Stimulated activated CD8-positive, alpha-beta memory T cell treated with anti-CD3 and anti-CD28 coated beads, Interleukin-15, amount 100 ng/mL, for 4 hours (primary cell): Measurements from ENCODE around the gene TNFRSF19.
"Not testable (repeated sequence)": the region's sequence is repeated elsewhere in the genome, so short reads cannot be mapped to it uniquely, and the experiment has no call there.

Source experiments
- DNase-seq, 2 donors: peaks; one replicate each; pipeline ENCODE4 v3.0.0-alpha.2; 2020; ENCODE audit warnings: low read depth in 2 of 2

TNFRSF19 gene

DNA sequence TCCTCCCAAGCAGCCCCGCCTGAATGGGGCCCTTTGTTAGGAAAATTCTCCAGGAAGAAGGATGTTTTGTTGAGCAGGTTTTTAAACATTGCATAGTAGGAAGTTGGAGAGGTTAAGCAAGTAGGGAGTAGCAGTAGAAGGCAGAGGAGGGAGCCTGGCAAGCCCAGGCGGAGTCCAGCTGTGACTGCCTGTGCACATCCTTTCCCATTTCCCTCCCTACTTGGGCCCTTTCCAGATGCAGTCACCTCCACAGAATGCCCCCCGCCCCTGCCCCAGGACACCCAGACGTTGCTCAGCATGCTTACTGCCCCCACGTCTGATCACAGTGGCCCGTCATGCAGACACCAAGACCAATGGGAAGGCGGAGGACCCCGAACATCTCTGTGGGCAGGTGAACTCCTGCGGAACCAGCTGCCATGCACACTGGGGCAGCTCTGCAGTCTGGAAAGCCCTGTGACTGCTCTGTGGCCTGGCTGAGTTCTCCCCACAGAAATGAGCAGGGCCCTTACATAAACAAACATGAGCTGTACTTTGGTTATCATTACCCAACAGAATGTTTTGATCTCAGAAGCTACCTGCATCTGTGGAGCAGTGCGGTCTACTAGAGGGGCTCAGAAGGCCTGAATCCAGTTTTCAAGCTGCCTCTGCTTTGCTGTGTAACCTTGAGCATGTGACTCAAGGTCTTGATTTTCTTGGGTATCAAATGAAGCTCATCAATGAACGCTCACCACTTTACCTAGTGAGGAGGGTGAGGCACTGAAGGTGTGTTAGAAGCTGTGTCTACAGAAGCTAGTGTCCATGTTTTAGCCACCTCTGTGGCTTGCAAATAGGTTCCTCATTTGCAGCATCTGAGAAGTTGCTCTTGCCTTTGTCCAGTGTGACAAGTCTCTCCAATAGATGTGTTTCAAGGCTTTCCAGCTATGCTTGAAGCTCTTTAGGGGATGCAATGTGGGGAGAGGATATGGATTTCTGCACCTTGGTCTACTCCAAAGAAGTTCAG lies 84.2 kb downstream of the TNFRSF19 start:
- DNase-seq, result no peak

DNA sequence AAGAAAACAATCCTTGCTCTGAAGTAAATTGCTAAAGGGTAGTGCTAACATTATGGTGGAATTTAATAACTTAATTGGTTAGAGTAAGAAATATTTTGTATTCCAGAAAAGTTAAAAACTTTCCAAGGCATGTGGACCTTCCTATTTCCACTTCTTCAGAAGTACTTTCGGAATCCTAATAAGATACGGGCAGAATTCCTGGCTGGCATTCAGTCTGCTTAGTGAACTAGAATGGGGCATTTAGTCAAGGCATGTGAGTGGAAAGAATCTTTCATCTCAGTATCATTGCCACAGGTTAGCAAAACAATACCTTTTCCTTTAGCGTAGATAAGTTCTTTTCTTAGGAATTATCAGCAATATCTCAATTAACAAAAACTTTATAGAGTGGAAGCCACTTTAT lies 85.1 kb downstream of the TNFRSF19 start:
- no peak for DNase-seq

DNA sequence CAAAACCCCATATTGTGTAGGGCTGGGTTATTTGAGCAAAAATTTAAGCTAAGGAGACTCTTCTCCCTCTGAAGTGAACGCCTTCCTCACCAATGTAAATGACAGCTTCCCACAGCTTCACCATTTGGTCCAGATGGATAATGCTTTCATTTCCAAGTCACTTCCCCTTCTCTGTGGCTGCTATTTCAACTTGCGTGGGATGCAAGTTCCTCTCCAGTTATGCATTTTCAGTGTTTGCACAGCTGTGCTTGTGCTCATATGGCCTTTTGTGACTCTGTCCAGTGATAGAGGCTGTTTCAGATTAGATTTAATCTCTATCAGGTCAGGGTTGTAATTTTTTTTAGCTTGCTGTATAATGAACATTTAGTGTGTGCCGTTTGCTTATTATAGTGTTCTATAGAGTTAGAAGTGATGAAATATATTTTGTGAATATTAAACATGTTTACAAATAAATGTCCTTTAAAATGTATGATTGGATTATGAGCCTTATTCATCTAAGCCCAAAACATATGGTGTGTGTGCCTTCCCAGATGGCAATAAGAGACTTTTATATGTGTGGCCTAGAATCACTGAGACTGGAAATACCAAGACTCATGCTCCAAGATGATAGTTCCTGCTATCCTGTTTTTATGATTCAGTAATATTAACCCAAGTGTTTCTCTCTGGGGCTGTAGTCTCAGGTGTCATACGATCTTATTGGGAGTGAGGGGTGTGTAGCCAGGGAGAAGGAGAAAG lies 86.6 kb downstream of the TNFRSF19 start:
- no peak for DNase-seq

DNA sequence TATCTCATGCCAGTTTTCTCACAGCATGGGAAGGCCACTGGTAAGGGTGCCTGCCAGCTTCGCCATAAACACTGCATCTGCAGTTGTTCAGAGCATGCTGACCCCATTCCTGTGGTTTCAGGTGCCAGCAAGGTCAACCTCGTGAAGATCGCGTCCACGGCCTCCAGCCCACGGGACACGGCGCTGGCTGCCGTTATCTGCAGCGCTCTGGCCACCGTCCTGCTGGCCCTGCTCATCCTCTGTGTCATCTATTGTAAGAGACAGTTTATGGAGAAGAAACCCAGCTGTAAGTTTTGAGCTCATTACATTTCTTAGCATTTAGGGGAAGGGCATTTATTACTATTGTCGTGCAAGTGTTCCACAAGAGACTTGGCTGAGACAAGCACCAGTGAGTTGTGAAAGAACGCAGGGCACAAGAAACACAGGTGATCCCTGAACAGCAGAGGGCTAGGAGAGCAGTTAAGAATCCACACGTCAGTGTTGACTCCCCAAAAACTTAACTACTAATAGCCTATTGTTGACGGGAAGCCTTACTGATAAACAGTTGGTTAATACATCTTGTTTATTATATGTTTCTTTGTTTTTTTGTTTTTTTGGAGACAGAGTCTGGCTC lies 88.8 kb downstream of the TNFRSF19 start:
- no peak for DNase-seq

DNA sequence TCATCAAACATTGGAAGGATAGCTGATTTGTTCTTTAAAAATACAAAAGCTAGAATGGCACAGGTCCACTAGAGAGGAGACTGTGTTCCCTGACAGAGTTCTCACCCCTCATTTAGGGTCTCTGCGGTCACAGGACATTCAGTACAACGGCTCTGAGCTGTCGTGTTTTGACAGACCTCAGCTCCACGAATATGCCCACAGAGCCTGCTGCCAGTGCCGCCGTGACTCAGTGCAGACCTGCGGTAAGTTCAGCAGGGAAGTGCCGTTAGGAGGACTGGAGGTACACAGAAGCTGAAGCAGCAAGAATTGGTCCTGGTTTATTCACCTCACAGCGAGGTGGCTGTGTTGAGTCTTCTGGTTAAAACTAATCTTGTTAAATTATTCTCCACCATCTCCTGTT lies 90.0 kb downstream of the TNFRSF19 start:
- no peak for DNase-seq

DNA sequence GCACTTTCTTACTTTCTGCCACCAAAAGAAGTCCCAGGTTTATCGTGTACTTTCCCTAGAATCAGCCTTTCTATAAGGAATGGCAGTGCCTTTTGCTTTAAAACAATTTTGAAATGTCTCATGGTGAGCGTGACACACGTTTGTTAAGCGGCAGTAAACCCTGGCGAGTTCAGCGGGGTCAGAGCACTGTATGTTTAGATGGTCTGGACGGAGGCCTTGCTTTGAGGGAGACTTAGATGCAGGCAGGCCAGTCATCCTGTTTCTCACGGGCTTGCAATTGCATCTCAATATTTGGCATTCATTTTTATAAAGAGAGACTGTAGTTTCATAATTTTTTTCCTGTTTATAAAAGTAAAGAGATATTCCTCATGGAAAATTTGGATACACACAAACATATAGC lies 96.4 kb downstream of the TNFRSF19 start:
- no peak for DNase-seq

DNA sequence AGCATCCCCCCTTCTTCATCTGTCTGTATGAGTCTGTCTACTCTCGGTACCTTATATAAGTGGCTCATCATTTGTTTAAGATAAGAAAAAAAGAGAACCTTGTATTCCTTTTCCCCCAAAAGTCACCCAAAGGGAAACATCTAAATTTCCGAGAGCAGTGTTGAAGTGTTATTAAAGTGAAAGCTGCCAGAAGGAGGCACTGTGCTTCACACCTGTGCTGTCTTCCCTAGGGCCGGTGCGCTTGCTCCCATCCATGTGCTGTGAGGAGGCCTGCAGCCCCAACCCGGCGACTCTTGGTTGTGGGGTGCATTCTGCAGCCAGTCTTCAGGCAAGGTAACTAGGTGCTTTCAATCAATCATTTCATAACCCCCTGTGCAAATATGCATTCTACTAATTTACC lies 97.5 kb downstream of the TNFRSF19 start:
- DNase-seq, result no peak

DNA sequence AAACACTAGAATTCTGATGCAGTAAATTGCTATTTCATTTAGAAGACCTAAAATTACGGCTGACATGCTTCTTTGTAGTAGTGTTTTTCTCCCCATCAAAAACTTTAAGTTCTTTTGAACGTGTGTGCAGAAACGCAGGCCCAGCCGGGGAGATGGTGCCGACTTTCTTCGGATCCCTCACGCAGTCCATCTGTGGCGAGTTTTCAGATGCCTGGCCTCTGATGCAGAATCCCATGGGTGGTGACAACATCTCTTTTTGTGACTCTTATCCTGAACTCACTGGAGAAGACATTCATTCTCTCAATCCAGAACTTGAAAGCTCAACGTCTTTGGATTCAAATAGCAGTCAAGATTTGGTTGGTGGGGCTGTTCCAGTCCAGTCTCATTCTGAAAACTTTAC lies 98.3 kb downstream of the TNFRSF19 start:
- no peak for DNase-seq

DNA sequence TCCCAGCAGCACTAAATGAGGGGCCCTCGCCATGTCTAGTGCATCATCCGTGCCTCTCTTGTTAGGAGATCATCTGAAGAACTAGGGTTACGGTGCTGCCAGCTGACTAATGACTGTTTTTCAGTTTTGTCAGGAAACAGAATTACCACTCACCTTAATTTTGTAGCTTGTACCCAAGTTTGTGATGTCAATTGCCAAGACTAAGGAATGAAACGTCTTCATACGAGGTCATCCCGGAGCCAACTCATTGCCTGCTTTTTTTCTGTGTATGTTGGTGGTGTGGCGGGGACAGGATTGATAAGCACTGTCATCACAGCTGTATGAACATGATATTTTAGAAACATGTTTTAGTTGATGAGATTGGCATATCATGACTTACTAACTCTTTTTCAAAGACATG lies 100.6 kb downstream of the TNFRSF19 start:
- DNase-seq, result no peak

DNA sequence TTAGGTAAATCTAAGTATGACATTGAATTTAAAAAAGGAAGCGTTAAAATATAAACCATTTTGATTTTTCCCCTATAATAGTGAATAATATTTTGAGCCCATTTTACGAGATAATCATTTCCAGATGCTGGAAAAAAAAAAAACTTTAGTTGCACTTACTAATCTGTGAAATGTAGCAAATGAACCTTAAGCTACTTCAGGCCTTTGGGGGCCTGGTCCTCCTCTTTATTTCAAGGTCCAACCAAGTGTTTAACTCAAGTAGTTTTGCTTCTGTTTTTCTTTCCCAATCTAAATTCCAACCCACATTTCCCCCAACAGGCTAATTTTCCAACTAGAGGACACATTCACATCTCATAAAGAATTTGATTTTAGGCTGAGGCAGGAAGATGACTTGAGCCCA lies 101.2 kb downstream of the TNFRSF19 start:
- no peak for DNase-seq

DNA sequence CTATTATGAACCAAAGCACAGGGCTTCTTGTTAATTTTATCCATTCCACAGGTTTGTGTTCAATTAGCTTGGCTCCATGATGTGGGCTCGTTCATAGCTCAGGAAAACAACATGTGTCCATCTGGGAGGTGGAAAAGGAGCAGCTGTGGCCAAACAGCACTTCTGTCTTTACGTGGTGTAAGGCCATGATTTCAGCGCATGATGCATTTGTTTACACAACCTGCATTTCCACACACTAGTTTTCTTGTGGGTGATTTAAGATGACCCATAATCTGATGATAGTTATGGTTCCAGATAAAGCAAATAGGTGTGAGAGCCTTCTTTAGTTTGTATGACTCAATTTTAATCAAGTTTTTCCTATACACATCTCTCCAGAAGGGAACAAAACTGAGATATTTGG lies 101.7 kb downstream of the TNFRSF19 start:
- DNase-seq, result no peak

DNA sequence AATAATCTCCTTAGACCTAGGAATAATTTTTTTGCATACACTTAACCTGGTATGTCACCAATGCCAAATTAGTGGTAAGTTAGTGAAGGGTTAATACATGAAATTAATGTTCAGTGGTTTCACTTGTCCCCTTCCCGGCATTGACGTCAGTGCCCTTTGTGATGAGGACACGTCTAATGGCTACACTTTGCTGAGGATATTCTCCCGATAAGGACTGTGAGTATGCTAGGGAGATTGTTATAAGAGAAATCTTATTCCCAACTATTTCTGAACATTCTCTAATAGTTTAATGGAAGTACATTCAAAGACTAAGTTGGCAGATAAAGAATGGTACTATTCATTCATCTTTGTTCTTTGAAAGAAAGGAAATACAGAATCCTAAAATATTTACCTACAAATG lies 102.4 kb downstream of the TNFRSF19 start:
- DNase-seq, result no peak

DNA sequence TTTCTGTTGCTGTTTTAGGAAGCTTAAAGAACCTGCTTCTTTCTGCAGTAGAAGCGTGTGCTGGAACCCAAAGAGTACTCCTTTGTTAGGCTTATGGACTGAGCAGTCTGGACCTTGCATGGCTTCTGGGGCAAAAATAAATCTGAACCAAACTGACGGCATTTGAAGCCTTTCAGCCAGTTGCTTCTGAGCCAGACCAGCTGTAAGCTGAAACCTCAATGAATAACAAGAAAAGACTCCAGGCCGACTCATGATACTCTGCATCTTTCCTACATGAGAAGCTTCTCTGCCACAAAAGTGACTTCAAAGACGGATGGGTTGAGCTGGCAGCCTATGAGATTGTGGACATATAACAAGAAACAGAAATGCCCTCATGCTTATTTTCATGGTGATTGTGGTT lies 103.1 kb downstream of the TNFRSF19 start:
- DNase-seq, result no peak

DNA sequence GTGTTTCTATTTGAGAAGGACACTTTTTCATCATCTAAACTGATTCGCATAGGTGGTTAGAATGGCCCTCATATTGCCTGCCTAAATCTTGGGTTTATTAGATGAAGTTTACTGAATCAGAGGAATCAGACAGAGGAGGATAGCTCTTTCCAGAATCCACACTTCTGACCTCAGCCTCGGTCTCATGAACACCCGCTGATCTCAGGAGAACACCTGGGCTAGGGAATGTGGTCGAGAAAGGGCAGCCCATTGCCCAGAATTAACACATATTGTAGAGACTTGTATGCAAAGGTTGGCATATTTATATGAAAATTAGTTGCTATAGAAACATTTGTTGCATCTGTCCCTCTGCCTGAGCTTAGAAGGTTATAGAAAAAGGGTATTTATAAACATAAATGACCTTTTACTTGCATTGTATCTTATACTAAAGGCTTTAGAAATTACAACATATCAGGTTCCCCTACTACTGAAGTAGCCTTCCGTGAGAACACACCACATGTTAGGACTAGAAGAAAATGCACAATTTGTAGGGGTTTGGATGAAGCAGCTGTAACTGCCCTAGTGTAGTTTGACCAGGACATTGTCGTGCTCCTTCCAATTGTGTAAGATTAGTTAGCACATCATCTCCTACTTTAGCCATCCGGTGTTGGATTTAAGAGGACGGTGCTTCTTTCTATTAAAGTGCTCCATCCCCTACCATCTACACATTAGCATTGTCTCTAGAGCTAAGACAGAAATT lies 103.8 kb downstream of the TNFRSF19 start:
- DNase-seq, result no peak

DNA sequence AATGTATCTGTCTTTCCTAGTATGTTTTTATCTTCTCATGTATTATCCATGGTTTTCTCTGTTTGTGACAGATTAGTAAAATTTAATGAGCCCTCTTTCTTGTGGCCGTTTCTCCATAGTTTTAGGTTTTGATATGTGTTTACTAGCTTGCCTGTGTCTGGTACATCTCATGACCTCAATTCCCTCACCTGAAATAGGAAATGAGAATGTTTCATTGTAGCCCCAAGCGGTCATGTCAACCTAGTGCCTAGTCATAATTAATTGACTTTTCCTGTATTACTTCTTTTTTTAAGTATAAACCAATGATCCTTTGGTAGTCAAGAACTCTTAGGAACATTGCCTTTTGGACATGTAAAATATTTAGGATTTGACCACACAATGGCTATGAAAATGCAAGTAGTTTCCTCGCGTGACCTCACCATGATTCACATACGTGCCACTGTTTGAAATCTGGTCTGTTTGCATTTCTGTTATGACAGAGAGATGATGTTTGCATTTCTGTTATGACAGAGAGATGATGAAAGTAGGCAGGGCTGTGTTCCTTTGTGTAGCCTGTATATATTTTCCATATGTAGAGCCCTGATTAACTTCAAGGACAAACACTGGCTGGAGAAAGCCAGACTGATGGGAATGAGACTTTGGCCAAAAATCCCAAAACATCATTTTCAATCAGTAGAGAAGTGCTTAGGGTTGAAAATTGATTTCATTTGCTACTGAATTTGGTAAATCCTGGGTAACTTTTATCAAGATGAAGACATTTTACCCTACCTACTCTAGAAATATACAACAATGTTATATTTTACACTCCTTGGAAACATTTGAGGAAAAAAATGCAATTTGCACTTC lies 104.8 kb downstream of the TNFRSF19 start:
- no peak for DNase-seq

DNA sequence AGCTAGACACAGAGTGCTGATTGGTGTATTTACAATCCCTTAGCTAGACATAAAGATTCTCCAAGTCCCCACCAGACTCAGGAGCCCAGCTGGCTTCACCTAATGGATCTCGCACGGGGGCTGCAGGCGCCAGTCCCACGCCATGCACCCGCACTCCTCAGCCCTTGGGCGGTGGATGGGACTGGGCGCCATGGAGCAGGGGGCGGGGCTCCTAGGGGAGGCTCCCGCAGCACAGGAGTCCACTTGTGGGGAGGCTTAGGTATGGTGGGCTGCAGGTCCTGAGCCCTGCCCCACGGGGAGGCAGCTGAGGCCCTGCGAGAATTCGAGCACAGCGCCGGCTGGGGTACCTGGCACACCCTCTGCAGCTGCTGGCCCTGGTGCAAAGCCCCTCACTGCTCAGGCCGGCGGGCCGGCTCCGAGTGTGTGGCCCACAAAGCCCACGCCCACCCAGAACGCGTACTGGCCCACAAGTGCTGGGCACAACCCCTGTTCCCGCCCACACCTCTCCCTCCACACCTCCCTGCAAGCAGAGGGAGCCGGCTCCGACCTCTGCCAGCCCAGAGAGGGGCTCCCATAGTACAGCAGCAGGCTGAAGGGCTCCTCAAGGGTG lies 107.6 kb downstream of the TNFRSF19 start:
- not testable (repeated sequence) for DNase-seq

DNA sequence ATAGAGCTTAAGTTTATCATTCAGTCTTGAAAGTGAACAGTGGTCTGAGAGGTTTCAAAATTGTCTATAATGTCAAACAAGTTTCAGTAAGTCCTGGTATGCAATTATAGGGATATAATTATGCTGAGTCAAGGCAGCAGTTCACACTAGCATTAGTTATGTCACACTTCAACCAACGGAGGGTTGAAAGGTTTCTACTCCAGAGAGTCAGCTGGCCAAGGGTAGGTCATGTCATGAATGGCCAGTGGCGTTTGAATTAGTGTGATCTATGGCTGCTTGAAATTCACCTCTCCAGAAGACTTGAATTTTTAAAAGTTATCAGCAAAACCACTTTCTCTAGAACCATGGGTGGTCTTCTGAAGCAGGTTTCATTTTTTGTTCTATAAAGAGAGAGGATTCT lies 108.6 kb downstream of the TNFRSF19 start:
- no peak for DNase-seq

DNA sequence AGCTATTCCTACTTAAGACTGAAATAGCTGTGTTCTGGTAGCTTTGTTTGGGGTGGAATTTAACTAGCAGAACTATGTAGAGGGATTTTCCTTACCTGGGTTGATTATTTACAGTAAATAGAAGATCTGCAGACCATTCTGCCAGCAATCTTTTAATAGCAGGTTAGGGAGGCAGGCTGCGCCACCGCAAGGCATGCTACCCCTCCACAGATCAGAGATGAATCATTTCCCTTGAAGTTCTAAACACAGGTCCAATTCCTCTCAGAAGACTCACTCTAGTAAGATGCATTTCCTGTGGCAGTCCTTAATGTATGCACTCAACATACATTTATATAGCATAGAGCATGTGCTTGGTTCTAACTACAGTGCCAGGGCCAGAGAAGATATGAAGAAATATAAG lies 109.0 kb downstream of the TNFRSF19 start:
- no peak for DNase-seq

DNA sequence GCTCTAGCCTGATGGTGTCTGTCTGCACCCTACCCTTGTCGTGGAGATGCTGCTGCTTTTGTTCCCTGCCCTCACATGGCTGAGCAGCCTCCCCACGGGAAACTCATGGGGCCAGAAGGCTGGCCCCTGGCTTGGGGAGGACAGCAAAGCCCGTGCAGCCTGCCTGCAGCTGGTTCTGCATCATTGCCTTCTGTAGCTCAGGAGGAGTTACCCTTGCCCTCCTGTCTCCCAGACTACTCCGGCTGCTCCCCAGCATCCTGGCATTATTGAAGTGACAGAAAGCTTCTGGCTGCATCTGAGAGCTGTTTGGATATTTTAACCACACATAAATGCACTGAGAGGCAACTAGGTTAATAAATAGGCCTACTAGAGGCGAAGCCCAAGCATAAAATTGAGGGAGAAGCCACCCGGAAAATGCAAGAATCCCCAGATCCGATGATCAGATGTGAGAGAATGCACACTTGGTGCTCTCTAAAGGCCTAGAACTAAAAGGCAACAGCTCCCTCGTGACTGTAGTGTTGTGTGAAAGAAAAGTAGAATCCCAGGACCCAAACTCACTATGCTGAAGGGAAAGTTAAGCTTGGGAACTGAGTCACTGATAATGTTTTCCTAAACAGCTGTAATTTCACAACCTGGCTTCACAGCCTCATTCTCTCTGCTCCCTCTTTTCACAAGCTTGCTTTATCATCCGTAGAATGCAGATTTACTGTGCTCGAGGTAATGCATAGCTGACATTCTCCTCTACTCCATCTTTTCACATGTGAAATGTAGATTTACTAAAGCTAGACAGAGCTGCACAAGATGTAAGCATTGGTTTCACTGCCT lies 110.8 kb downstream of the TNFRSF19 start:
- DNase-seq, result no peak

DNA sequence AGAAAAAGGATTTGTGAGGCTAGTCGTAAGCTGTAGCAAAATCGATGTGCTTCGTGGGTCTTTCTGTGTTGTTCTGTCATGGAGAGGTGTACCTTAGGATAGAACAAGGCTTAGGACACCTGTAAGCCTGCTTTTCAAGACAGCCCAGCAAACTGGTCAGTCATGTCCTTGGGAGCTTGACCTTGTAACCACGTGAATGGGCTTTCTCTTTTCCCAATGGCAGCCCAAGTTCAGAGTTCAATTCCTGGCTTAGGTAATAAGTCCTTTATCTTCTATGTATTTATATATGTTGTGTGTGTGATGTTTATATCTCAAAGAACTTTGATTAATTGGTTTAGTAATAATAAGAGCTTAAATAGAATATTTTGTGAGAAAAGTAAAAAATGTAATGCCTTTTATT lies 112.9 kb downstream of the TNFRSF19 start:
- no peak for DNase-seq
